ENCODE measurements around the gene ACAA1.

DNA sequence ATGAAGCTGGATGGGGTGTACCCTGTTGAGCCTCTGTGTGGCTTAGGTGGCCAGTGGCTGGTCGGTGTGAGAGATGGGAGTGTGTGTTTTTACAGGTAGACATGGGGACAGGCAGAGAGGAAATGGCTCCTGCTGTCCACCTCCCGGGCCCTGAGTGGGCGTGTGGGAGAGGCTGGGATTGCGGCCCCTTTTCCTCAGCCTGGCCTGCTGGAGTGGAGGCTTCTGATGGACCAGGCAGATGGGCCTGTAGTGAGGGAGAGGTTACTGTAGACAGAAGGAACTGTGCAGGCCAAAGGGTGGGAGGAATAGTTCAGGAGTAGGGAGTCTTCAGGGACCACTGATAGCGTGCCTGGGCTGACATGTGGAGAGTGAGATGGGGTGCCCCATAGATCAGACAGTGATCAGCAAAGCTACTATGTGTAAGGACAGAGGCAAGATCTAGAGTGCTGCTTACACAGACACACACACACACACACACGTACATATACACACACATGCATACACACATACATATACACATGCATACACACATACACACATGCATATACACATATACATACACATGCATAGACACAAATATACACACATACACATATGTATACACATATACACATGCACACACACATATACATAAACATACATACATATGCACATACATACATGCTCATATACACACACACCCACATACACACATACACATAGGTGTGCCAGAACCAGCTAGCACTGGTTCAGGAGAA is 26.4 kb downstream of the ACAA1 start:
- TF ChIP-seq, protein P1, sequence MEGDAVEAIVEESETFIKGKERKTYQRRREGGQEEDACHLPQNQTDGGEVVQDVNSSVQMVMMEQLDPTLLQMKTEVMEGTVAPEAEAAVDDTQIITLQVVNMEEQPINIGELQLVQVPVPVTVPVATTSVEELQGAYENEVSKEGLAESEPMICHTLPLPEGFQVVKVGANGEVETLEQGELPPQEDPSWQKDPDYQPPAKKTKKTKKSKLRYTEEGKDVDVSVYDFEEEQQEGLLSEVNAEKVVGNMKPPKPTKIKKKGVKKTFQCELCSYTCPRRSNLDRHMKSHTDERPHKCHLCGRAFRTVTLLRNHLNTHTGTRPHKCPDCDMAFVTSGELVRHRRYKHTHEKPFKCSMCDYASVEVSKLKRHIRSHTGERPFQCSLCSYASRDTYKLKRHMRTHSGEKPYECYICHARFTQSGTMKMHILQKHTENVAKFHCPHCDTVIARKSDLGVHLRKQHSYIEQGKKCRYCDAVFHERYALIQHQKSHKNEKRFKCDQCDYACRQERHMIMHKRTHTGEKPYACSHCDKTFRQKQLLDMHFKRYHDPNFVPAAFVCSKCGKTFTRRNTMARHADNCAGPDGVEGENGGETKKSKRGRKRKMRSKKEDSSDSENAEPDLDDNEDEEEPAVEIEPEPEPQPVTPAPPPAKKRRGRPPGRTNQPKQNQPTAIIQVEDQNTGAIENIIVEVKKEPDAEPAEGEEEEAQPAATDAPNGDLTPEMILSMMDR (IDR thresholded peaks at IDR 0.05): no peak
- no peak for TF ChIP-seq POLR2A (IDR thresholded peaks at IDR 0.05)
